Tibial nerve (tissue), 4 donors: ENCODE measurements around the gene EFNA4.

Source experiments
- CTCF ChIP-seq, 5 experiments: fragments of 200-600 bp in 3 of 5; fragments of 450-650 bp in 2 of 5; sonication (generic) in 3 of 5; IDR thresholded peaks; one replicate each; pipeline ENCODE4 v1.5.1; 2016 to 2019; ENCODE audit warnings: antibody characterized with exemption in 5 of 5, mild to moderate bottlenecking in 3 of 5, moderate library complexity in 2 of 5
- EP300 ChIP-seq, 2 donors: sonication (generic); formaldehyde crosslinking; IDR thresholded peaks; one replicate each; pipeline ENCODE4 v1.6.1; 2017; ENCODE audit warnings: antibody characterized with exemption in 2 of 2, mild to moderate bottlenecking in 1 of 2
- POLR2A ChIP-seq, 2 donors: fragments of 450-650 bp; IDR thresholded peaks; one replicate each; pipeline ENCODE4 v1.6.1; 2017; ENCODE audit warnings: antibody characterized with exemption in 2 of 2, mild to moderate bottlenecking in 2 of 2, moderate library complexity in 2 of 2

DNA sequence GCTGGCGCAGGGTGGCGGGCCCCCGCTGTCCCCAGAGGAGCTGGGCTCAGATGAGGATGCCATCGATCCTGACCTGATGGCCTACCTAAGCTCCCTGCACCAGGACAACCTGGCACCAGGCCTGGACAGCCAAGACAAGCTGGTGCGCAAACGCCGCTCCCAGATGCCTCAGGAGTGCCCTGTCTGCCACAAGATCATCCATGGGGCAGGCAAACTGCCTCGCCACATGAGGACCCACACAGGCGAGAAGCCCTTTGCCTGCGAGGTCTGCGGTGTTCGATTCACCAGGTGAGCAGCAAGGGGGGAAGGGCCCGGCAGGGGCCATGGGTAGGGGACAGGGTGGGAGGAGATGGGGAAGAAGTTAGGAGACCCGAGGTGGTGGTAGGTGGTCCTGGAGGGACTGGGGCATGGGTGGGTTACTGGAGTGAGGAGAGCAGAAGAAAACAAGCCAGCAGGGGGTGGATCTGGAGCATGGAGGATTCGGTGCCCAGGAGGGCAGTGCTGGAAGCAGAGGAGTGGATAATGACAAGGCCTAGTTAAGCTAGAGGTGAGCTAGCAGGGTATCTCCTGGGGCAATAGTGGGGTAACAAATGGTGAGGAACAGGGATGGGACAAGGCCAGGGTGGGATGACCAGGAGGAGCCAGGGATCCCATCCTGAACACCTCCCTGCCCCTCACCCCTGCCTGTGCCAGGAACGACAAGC lies 47.9 kb upstream of the EFNA4 start:
- TF ChIP-seq CTCF (IDR thresholded peaks at IDR 0.05) (no peak), POLR2A (IDR thresholded peaks at IDR 0.05) (no peak), EP300 (IDR thresholded peaks at IDR 0.05) (no peak)
